OCI-LY7 (cell line): ENCODE measurements around the gene POMGNT2. TPM values are rescaled to one million over a fixed set of nuclear protein-coding genes. Genes with fewer than 3 reads are reported as not detected.

Experiments used
- BruUV-seq: library from RNA; stranded (reverse); fragments of 400-500 nt; replicated peaks from 2 replicates; lab custom pipeline; 2021; lab: Mats Ljungman, UMichigan
- CTCF ChIA-PET: fragments of 300-600 bp; sonication (Branson Sonifier 250); formaldehyde crosslinking; loops from one replicate; lab custom pipeline; 2022; ENCODE audit warnings: antibody characterized with exemption; ENCODE audit not compliant: unreplicated experiment; lab: Charles Lee
- POLR2A ChIA-PET: fragments of 300-600 bp; sonication (Branson Sonifier 250); formaldehyde crosslinking; loops from one replicate; lab custom pipeline; 2022; ENCODE audit warnings: antibody characterized with exemption; lab: Charles Lee
- DNase-seq: peaks from one replicate; pipeline ENCODE4 v3.0.0-alpha.2; 2015; ENCODE audit warnings: low spot score
- H2AFZ ChIP-seq: fragments of 200-600 bp; sonication (generic), shearing (Covaris generic); 2 replicates; pipeline ENCODE4 v1.6.1; 2014; ENCODE audit warnings: mild to moderate bottlenecking, antibody characterized with exemption, low read length, moderate library complexity
- H3K27ac ChIP-seq: fragments of 200-600 bp; sonication (generic); 2 replicates; pipeline ENCODE4 v1.5.1; 2014; ENCODE audit warnings: mixed run types, low read depth, mild to moderate bottlenecking, moderate library complexity, low read length, inconsistent platforms; ENCODE audit not compliant: poor library complexity, severe bottlenecking
- H3K36me3 ChIP-seq: fragments of 200-600 bp; sonication (generic); 2 replicates; pipeline ENCODE4 v1.6.1; 2014; ENCODE audit warnings: mild to moderate bottlenecking, antibody characterized with exemption, low read length, moderate library complexity, mixed read lengths; ENCODE audit not compliant: insufficient read depth
- H3K4me1 ChIP-seq: fragments of 200-600 bp; sonication (generic); 2 replicates; pipeline ENCODE4 v1.5.1; 2014; ENCODE audit warnings: mild to moderate bottlenecking, low read length; ENCODE audit not compliant: insufficient read depth, poor library complexity, severe bottlenecking
- H3K4me2 ChIP-seq: fragments of 200-600 bp; sonication (generic); 2 replicates; pipeline ENCODE4 v1.6.1; 2014; ENCODE audit warnings: mild to moderate bottlenecking, low read length
- H3K4me3 ChIP-seq: fragments of 200-600 bp; sonication (generic); 2 replicates; pipeline ENCODE4 v1.5.1; 2014; ENCODE audit warnings: mild to moderate bottlenecking, low read depth, low read length; ENCODE audit not compliant: poor library complexity, severe bottlenecking
- H3K79me2 ChIP-seq: fragments of 200-600 bp; sonication (generic); 2 replicates; pipeline ENCODE4 v1.6.1; 2016; ENCODE audit warnings: low read depth, mild to moderate bottlenecking, low read length, moderate library complexity, mixed read lengths; ENCODE audit not compliant: insufficient read depth
- H3K9me2 ChIP-seq: fragments of 200-600 bp; sonication (generic); 2 replicates; pipeline ENCODE4 v1.6.1; 2016; ENCODE audit warnings: mild to moderate bottlenecking, low read length, mixed read lengths; ENCODE audit not compliant: insufficient read depth
- H3K9me3 ChIP-seq: fragments of 200-600 bp; sonication (generic); 2 replicates; pipeline ENCODE4 v1.6.1; 2014; ENCODE audit warnings: mild to moderate bottlenecking, mixed run types, low read length, mixed read lengths
- H4K20me1 ChIP-seq: fragments of 200-600 bp; sonication (generic); 2 replicates; pipeline ENCODE4 v1.6.1; 2014; ENCODE audit warnings: mild to moderate bottlenecking, antibody characterized with exemption, low read length, moderate library complexity, mixed read lengths; ENCODE audit not compliant: insufficient read depth
- EZH2phosphoT487 ChIP-seq: fragments of 200-600 bp; sonication (generic); IDR thresholded peaks from 2 replicates; pipeline ENCODE4 v1.6.1; 2018; ENCODE audit warnings: low read depth, borderline replicate concordance, mild to moderate bottlenecking, mixed run types, antibody characterized with exemption, low read length, moderate library complexity, mixed read lengths
- intact Hi-C: fragments of 100-400 bp; cut with micrococcal nuclease; formaldehyde crosslinking; loops from one replicate; pipeline ENCODE4 v1.10.0; 2022; ENCODE audit not compliant: unreplicated experiment
- total RNA-seq, 2 experiments: library from RNA; depleted of rRNA in 1 of 2; stranded (reverse); fragments of >200 nt in 1 of 2; shearing (Covaris generic) in 1 of 2; gene quantifications; 2 replicates each; pipeline ENCODE4 v1.2.3, GENCODE V29; 2014 to 2022
- TF ChIP-seq, protein P1 (sequence below): fragments of 200-600 bp; sonication (generic); conservative IDR thresholded peaks from 2 replicates; pipeline ENCODE4 v1.5.1; 2014; ENCODE audit warnings: mild to moderate bottlenecking, antibody characterized with exemption, low read length, moderate library complexity, mixed read lengths

POMGNT2 gene
- total RNA-seq, 2 experiments from 2014 or later, result not detected

DNA sequence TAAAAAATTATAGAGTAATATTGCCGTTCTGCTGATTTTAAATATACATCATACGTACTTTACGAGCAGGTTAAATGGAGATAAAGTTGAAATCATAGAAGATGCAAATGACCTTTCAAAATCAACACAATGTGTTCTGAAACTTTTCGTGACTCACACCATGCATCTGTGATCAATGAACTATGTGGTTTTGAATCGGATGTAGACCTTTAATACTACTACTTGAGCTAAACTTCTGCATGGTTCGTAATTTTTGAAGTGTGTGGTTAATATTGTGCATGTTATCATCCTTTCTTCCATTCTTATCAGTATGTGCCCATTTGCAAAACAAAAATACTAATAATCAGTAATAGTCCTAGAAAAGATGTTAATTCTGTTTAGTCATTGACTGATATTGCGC lies 67.9 kb downstream of the POMGNT2 start:
- no TSS peak for BruUV-seq
- Histone ChIP-seq H3K27ac (no peak overlapping the region), H3K36me3 (no peaks in the 10 kb centered on the region), H4K20me1 (no peaks in the 10 kb centered on the region), H3K4me2 (no peak overlapping the region), H3K9me2 (no peaks in the 10 kb centered on the region), H3K79me2 (no peaks in the 10 kb centered on the region), H3K9me3 (no peaks in the 10 kb centered on the region), H3K4me3 (no peak overlapping the region), H2AFZ (no peak overlapping the region), H3K4me1 (no peaks in the 10 kb centered on the region)
- DNase-seq, result no peak
- TF ChIP-seq, protein P1, sequence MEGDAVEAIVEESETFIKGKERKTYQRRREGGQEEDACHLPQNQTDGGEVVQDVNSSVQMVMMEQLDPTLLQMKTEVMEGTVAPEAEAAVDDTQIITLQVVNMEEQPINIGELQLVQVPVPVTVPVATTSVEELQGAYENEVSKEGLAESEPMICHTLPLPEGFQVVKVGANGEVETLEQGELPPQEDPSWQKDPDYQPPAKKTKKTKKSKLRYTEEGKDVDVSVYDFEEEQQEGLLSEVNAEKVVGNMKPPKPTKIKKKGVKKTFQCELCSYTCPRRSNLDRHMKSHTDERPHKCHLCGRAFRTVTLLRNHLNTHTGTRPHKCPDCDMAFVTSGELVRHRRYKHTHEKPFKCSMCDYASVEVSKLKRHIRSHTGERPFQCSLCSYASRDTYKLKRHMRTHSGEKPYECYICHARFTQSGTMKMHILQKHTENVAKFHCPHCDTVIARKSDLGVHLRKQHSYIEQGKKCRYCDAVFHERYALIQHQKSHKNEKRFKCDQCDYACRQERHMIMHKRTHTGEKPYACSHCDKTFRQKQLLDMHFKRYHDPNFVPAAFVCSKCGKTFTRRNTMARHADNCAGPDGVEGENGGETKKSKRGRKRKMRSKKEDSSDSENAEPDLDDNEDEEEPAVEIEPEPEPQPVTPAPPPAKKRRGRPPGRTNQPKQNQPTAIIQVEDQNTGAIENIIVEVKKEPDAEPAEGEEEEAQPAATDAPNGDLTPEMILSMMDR, result no peak
- no peak for TF ChIP-seq EZH2phosphoT487
- ChIA-PET POLR2A (no interaction called here), CTCF (no interaction called here)
- intact Hi-C loops, result no loop called here

DNA sequence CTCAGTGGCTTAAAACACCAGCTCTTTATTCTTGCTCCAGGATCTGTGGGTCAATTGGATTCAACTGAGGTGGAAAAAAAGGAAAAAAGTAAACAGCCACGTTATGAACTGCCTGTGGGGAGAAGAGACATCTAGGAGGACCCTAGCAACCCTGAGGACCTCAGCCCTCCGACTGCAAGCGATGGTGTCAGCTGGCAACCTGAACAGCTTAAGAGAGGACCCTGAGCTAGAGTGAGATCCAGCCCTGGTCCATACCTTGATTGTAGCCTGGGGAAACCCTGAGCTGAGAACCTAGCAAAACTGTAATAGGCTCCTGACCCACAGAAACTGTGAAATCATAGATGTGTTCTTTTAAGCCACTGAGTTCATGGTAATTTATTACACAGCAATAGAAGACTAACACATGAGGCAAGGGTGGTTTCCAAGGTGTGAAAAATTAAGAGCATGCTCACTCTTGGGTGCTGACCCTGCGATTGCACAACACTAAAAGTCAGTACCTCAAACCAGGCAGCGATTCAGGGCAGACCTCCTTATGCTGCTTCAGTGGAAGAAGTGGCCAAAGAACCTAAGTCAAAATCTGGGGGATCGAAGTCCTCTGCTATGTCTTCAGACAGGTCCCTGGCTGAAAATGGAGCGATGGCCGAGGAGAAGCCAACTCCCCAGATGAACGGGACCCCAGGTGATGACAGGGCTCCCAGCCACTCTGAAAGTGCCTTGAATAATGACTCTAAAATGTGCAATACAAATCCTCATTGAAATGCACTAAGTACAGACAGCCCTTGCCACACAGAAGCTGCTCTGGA lies 69.1 kb downstream of the POMGNT2 start:
- BruUV-seq, result no TSS peak
- ChIA-PET CTCF (no interaction called here), POLR2A (no interaction called here)
- TF ChIP-seq EZH2phosphoT487, result no peak
- TF ChIP-seq, protein P1, result no peak
- Histone ChIP-seq H3K4me3 (no peak overlapping the region), H3K27ac (no peak overlapping the region), H3K9me3 (no peaks in the 10 kb centered on the region), H3K9me2 (no peaks in the 10 kb centered on the region), H4K20me1 (no peaks in the 10 kb centered on the region), H2AFZ (no peak overlapping the region), H3K4me1 (no peaks in the 10 kb centered on the region), H3K36me3 (no peaks in the 10 kb centered on the region), H3K79me2 (no peaks in the 10 kb centered on the region), H3K4me2 (no peak overlapping the region)
- no peak for DNase-seq
- intact Hi-C loops, result no loop called here

DNA sequence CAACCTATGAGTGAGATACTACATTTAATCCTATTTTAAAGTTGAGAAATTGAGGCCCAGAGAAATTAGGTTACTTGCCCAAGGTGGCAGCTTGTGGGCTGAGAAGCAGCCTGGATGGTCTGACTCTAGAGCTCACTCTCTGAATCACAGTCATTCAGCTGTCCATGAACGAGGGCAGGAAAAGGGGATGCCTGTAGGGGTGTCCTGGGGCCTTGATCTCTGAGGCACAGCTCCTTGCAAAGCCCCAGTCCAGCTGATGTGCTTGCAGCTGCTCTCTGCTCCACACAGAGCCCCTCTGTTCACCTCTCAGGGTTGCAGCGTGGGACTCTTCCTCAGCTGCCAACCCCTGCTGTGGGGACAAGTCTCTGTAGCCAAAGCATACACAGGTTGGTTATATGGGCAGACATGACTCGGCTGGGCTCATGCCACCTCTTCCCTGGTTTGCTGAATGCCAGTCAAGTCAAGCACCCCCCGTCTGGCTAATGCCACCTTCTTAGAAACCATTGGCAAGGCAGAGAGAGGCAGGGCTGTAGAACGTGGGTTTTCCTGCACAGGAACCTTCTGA lies 70.0 kb downstream of the POMGNT2 start:
- intact Hi-C loops, result no loop called here
- POLR2A ChIA-PET, result no interaction called here
- Histone ChIP-seq H3K79me2 (no peaks in the 10 kb centered on the region), H3K9me2 (no peaks in the 10 kb centered on the region), H3K4me1 (no peaks in the 10 kb centered on the region), H3K4me3 (no peak overlapping the region), H2AFZ (no peak overlapping the region), H3K4me2 (no peak overlapping the region), H3K9me3 (no peaks in the 10 kb centered on the region), H4K20me1 (no peaks in the 10 kb centered on the region), H3K27ac (no peak overlapping the region), H3K36me3 (no peaks in the 10 kb centered on the region)
- no peak for TF ChIP-seq EZH2phosphoT487
- TF ChIP-seq, protein P1, result no peak
- no TSS peak for BruUV-seq
- CTCF ChIA-PET, result no interaction called here
- DNase-seq, result no peak
